Ovary (tissue), 3 donors: Measurements from ENCODE around the gene TMOD2.

Source experiments
- EP300 ChIP-seq: sonication (generic); formaldehyde crosslinking; IDR thresholded peaks from one replicate; pipeline ENCODE4 v1.6.1; 2017; ENCODE audit warnings: antibody characterized with exemption
- POLR2A ChIP-seq: fragments of 450-650 bp; IDR thresholded peaks from one replicate; pipeline ENCODE4 v1.6.1; 2017; ENCODE audit warnings: antibody characterized with exemption, mild to moderate bottlenecking, moderate library complexity
- TF ChIP-seq, protein P1 (sequence below), 3 donors: fragments of 450-650 bp in 2 of 3; fragments of 200-600 bp in 1 of 3; IDR thresholded peaks; one replicate each; pipeline versions ENCODE4 v1.5.1 to v1.8.0; 2016 to 2022; ENCODE audit warnings: antibody characterized with exemption in 3 of 3, mild to moderate bottlenecking in 1 of 3
- donor health status: DM: no; HTN: no; CAD: no.

GRCh38 chr15:51736751-51737521, 14.5 kb upstream of the TMOD2 start:
- TF ChIP-seq EP300 (no peak), POLR2A (no peak)
- TF ChIP-seq, protein P1, sequence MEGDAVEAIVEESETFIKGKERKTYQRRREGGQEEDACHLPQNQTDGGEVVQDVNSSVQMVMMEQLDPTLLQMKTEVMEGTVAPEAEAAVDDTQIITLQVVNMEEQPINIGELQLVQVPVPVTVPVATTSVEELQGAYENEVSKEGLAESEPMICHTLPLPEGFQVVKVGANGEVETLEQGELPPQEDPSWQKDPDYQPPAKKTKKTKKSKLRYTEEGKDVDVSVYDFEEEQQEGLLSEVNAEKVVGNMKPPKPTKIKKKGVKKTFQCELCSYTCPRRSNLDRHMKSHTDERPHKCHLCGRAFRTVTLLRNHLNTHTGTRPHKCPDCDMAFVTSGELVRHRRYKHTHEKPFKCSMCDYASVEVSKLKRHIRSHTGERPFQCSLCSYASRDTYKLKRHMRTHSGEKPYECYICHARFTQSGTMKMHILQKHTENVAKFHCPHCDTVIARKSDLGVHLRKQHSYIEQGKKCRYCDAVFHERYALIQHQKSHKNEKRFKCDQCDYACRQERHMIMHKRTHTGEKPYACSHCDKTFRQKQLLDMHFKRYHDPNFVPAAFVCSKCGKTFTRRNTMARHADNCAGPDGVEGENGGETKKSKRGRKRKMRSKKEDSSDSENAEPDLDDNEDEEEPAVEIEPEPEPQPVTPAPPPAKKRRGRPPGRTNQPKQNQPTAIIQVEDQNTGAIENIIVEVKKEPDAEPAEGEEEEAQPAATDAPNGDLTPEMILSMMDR (IDR thresholded peaks at IDR 0.05) = no peak
